Tibial artery (tissue), 4 donors: ENCODE measurements around the gene CAPZA1.
A peak's percentile ranks its signal among the peaks of the same experiment; 100 is the strongest.

Experiments used
- DNase-seq, 2 donors: peaks; one replicate each; pipeline ENCODE4 v3.0.0-alpha.2; 2019
- H3K27ac ChIP-seq, 2 donors: fragments of 200-600 bp; sonication (generic) in 1 of 2; 1 replicate in 1 of 2; 2 replicates in 1 of 2; pipeline ENCODE4 v1.5.1; 2018 to 2019; ENCODE audit warnings: mild to moderate bottlenecking in 1 of 2
- H3K27me3 ChIP-seq, 2 donors: fragments of 200-600 bp; sonication (generic) in 1 of 2; one replicate each; pipeline versions ENCODE4 v1.5.1 to v1.6.0; 2016 to 2019
- H3K36me3 ChIP-seq, 3 donors: fragments of 200-600 bp; sonication (generic) in 2 of 3; one replicate each; pipeline ENCODE4 v1.5.1; 2016 to 2019; ENCODE audit warnings: mild to moderate bottlenecking in 2 of 3
- H3K4me1 ChIP-seq, 4 donors: fragments of 200-600 bp; sonication (generic) in 2 of 4; 1 replicate in 3 of 4; 2 replicates in 1 of 4; pipeline ENCODE4 v1.5.1; 2016 to 2019
- H3K4me3 ChIP-seq, 2 donors: fragments of 200-600 bp; sonication (generic) in 1 of 2; 1 replicate in 1 of 2; 2 replicates in 1 of 2; pipeline ENCODE4 v1.5.1; 2018 to 2019; ENCODE audit warnings: mild to moderate bottlenecking in 2 of 2
- H3K9me3 ChIP-seq, 3 donors: fragments of 200-600 bp; sonication (generic) in 1 of 3; one replicate each; pipeline ENCODE4 v1.5.1; 2016 to 2019
- CTCF ChIP-seq, 2 experiments: fragments of 200-600 bp in 1 of 2; fragments of 450-650 bp in 1 of 2; IDR thresholded peaks; one replicate each; pipeline ENCODE4 v1.5.1; 2017 to 2019; ENCODE audit warnings: antibody characterized with exemption in 2 of 2, mild to moderate bottlenecking in 1 of 2, moderate library complexity in 1 of 2
- intact Hi-C: fragments of 100-400 bp; cut with DNase I; formaldehyde crosslinking; loops from one replicate; pipeline ENCODE4 v1.15.0; 2023; ENCODE audit warnings: low total_unique reads

Gene CAPZA1

GRCh38 chr1:112665857-112666256, 46.2 kb downstream of the CAPZA1 start:
- H3K4me3 ChIP-seq, result no peak overlapping the region
- peaks cover 47 to 95% (median 74%) of the 10 kb centered on the region in 3 donors for H3K36me3 ChIP-seq
- DNase-seq, result no peak
- H3K4me1 ChIP-seq, result no peaks in the 10 kb centered on the region
- no peak overlapping the region for H3K27ac ChIP-seq
- H3K27me3 ChIP-seq, result no peaks in the 10 kb centered on the region
- intact Hi-C loops, result no loop called here
- no peaks in the 10 kb centered on the region for H3K9me3 ChIP-seq
- TF ChIP-seq CTCF (IDR thresholded peaks at IDR 0.05), result no peak

- no peak overlapping the region for H3K27ac ChIP-seq
- H3K4me1 ChIP-seq, result no peaks in the 10 kb centered on the region
- intact Hi-C loops, result no loop called here
- H3K4me3 ChIP-seq, result no peak overlapping the region
- no peak for TF ChIP-seq CTCF (IDR thresholded peaks at IDR 0.05)
- H3K36me3 ChIP-seq, result peaks cover 36 to 95% (median 72%) of the 10 kb centered on the region in 3 donors
- DNase-seq, result no peak
- H3K9me3 ChIP-seq, result no peaks in the 10 kb centered on the region
- no peaks in the 10 kb centered on the region for H3K27me3 ChIP-seq
Observed at GRCh38 chr1:112666946-112667345, 47.3 kb downstream of the CAPZA1 start.

- Histone ChIP-seq H3K36me3 (peaks cover 19 to 52% (median 37%) of the 10 kb centered on the region in 3 donors), H3K4me3 (no peak overlapping the region), H3K4me1 (peaks cover 0 to 28% (median 15%) of the 10 kb centered on the region in 4 donors), H3K9me3 (no peaks in the 10 kb centered on the region), H3K27me3 (no peaks in the 10 kb centered on the region), H3K27ac (no peak overlapping the region)
- intact Hi-C loops, result loop anchor here (5.0 kb wide), 1 partner anchor 55 kb away; the partner anchor contains the start of genes CAPZA1 and ST7L
- TF ChIP-seq CTCF (IDR thresholded peaks at IDR 0.05), result no peak
- DNase-seq, result no peak
Observed at GRCh38 chr1:112672009-112672408, 52.4 kb downstream of the CAPZA1 start.

GRCh38 chr1:112672842-112673241, 53.2 kb downstream of the CAPZA1 start:
- H3K4me1 ChIP-seq, result peaks cover 0 to 28% (median 15%) of the 10 kb centered on the region in 4 donors
- peak overlapping the region in 1 of 2 donors; percentile 94 for H3K27ac ChIP-seq
- no peak overlapping the region for H3K4me3 ChIP-seq
- no peaks in the 10 kb centered on the region for H3K9me3 ChIP-seq
- H3K27me3 ChIP-seq, result no peaks in the 10 kb centered on the region
- peaks cover 13 to 44% (median 29%) of the 10 kb centered on the region in 3 donors for H3K36me3 ChIP-seq
- no peak for TF ChIP-seq CTCF (IDR thresholded peaks at IDR 0.05)
- no peak for DNase-seq
- intact Hi-C loops, result loop anchor here (5.0 kb wide), 1 partner anchor 56 kb away; the partner anchor contains the start of genes CAPZA1 and ST7L

- peak; percentile 59 to 60 for TF ChIP-seq CTCF (IDR thresholded peaks at IDR 0.05)
- Histone ChIP-seq H3K27ac (peak overlapping the region; percentile 85 to 94), H3K4me1 (peaks cover 0 to 28% (median 15%) of the 10 kb centered on the region in 4 donors), H3K36me3 (peaks cover 4 to 34% (median 20%) of the 10 kb centered on the region in 3 donors), H3K9me3 (no peaks in the 10 kb centered on the region), H3K4me3 (peak overlapping the region; percentile 65 to 78), H3K27me3 (no peaks in the 10 kb centered on the region)
- peak; percentile 47 to 78 for DNase-seq
- intact Hi-C loops, result loop anchor here (2.0 to 5.0 kb wide), 2 partner anchors 27 to 57 kb away; partner anchors contain the start of genes CAPZA1 and ST7L
Observed at GRCh38 chr1:112673592-112674439, 54.2 kb downstream of the CAPZA1 start.
